Lung (tissue), 12 donors: ENCODE results near the gene BCAS3. TPM values are rescaled to one million over a fixed set of nuclear protein-coding genes. Genes with fewer than 3 reads are reported as not detected.

Experiments
- ATAC-seq: fragments of 200-7000 bp; cut with Tn5 transposase; one replicate; pipeline ENCODE4 v1.9.1; 2020; ENCODE audit warnings: moderate number of reproducible peaks; ENCODE audit not compliant: insufficient read depth, low FRiP score
- DNase-seq, 3 donors: peaks; one replicate each; pipeline ENCODE4 v3.0.0-alpha.2; 2013 to 2017
- H3K27ac ChIP-seq, 2 donors: one replicate each; pipeline ENCODE4 v1.5.1; 2013; ENCODE audit warnings: mild to moderate bottlenecking in 2 of 2, moderate library complexity in 2 of 2, control low read depth in 1 of 2, inconsistent platforms in 1 of 2, low read depth in 1 of 2, low read length in 1 of 2
- H3K27me3 ChIP-seq, 3 donors: one replicate each; pipeline ENCODE4 v1.5.1; 2013; ENCODE audit warnings: low read length in 2 of 3; ENCODE audit not compliant: control insufficient read depth in 3 of 3, insufficient read depth in 3 of 3
- H3K36me3 ChIP-seq, 4 donors: one replicate each; pipeline ENCODE4 v1.5.1; 2013; ENCODE audit warnings: low read length in 4 of 4, mild to moderate bottlenecking in 1 of 4, moderate library complexity in 1 of 4; ENCODE audit not compliant: control insufficient read depth in 4 of 4, insufficient read depth in 4 of 4
- H3K4me1 ChIP-seq, 5 donors: one replicate each; pipeline ENCODE4 v1.5.1; 2013; ENCODE audit warnings: low read length in 5 of 5, mild to moderate bottlenecking in 2 of 5, moderate library complexity in 1 of 5; ENCODE audit not compliant: control insufficient read depth in 5 of 5, insufficient read depth in 5 of 5
- H3K4me3 ChIP-seq: one replicate; pipeline ENCODE4 v1.5.1; 2013; ENCODE audit warnings: mild to moderate bottlenecking, control low read depth, moderate library complexity
- H3K9ac ChIP-seq, 2 donors: one replicate each; pipeline ENCODE4 v1.5.1; 2013; ENCODE audit warnings: low read length in 2 of 2, control low read depth in 1 of 2; ENCODE audit not compliant: insufficient read depth in 1 of 2
- H3K9me3 ChIP-seq, 4 donors: one replicate each; pipeline ENCODE4 v1.5.1; 2013; ENCODE audit warnings: low read length in 3 of 4, mild to moderate bottlenecking in 1 of 4, moderate library complexity in 1 of 4; ENCODE audit not compliant: control insufficient read depth in 4 of 4, insufficient read depth in 3 of 4
- WGBS, 2 donors: extraction: QIAGEN DNeasy Blood & Tissue Kit; methylation state at CpG; one replicate each; pipeline ENCODE4 v1.1.7; 2013; 5-methylcytosine and 5-hydroxymethylcytosine counted together
- polyA plus RNA-seq, 2 donors: library from polyadenylated mRNA; stranded (reverse); fragments of 200-250 nt; gene quantifications; one replicate each; pipeline ENCODE4 v1.2.1, GENCODE V29; 2013
- total RNA-seq, 2 donors: library from RNA; depleted of rRNA in 1 of 2; stranded (reverse); fragments of >200 nt in 1 of 2; gene quantifications; one replicate each; pipeline ENCODE4 v1.2.1, GENCODE V29; 2014 to 2021
- TF ChIP-seq, protein P1 (sequence below): IDR thresholded peaks from 2 replicates; pipeline ENCODE4 v1.5.1; 2012; ENCODE audit warnings: mild to moderate bottlenecking; ENCODE audit errors: control extremely low read depth, extremely low read depth
- donor health status: control.
- donor health status: control.
- donor health status: Bipolar disorder and iron deficiency.
- donor health status: healthy.
- donor health status: DM: yes; HTN: yes; CAD: no.

Gene BCAS3
- total and polyA plus RNA-seq, 4 donors, result 4.0 to 101 (median 20.3) TPM

DNA sequence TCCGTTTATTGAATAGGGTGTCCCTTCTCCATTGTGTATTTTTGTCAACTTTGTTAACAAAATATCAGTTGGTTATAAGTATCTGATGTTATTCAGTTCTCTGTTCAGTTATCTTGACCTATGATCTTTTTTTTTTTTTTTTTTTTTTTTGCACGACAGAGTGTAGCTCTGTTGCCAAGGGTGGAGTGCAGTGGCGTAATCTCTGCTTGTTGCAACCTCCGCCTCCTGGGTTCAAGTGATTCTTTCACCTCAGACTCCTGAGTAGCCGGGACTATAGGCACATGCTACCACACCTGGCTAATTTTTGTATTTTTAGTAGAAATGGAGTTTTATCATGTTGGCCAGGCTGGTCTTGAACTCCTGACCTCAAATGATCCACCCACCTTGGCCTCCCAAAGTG is 215.8 kb downstream of the BCAS3 start:
- Histone ChIP-seq H3K36me3 (no peaks in the 10 kb centered on the region), H3K4me1 (peaks cover 0 to 7% (median under 1%) of the 10 kb centered on the region in 5 donors), H3K9ac (no peak overlapping the region), H3K27ac (no peak overlapping the region), H3K4me3 (no peak overlapping the region), H3K27me3 (no peaks in the 10 kb centered on the region), H3K9me3 (peaks cover 0 to 3% (median under 1%) of the 10 kb centered on the region in 4 donors)
- DNase-seq (no peak), ATAC-seq (no peak)
- 91 to 92% methylated on average over 5 of the region's 5 CpGs for WGBS, 2 donors
- TF ChIP-seq, protein P1, sequence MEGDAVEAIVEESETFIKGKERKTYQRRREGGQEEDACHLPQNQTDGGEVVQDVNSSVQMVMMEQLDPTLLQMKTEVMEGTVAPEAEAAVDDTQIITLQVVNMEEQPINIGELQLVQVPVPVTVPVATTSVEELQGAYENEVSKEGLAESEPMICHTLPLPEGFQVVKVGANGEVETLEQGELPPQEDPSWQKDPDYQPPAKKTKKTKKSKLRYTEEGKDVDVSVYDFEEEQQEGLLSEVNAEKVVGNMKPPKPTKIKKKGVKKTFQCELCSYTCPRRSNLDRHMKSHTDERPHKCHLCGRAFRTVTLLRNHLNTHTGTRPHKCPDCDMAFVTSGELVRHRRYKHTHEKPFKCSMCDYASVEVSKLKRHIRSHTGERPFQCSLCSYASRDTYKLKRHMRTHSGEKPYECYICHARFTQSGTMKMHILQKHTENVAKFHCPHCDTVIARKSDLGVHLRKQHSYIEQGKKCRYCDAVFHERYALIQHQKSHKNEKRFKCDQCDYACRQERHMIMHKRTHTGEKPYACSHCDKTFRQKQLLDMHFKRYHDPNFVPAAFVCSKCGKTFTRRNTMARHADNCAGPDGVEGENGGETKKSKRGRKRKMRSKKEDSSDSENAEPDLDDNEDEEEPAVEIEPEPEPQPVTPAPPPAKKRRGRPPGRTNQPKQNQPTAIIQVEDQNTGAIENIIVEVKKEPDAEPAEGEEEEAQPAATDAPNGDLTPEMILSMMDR, result no peak

DNA sequence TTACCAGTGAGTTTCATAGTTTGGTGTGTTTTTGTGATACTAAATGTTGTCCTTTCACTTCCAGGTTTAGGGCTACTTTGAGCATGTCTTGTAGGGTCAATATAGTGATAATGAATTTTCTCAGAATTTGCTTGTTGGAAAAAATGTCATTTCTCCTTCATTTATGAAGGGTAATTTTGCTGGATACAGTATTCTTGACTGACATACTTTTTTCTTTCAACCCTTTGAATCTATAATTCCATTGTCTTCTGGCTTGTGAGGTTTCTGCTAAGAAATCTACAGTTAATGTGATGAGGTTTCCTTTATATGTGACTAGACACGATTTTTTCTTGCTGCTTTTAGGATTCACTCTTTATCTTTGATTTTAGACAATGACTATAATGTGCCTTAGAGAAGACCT is 219.3 kb downstream of the BCAS3 start:
- no peak overlapping the region for H3K27ac ChIP-seq
- H3K4me1 ChIP-seq, result peaks cover 0 to 4% (median 0%) of the 10 kb centered on the region in 5 donors
- no peak for DNase-seq
- H3K9me3 ChIP-seq, result peaks cover 0 to 3% (median 1%) of the 10 kb centered on the region in 4 donors
- H3K4me3 ChIP-seq, result no peak overlapping the region
- H3K27me3 ChIP-seq, result no peaks in the 10 kb centered on the region
- H3K9ac ChIP-seq, result no peak overlapping the region
- WGBS, 2 donors, result 84 to 97% methylated on average over 1 of the region's 1 CpG
- ATAC-seq, result no peak
- H3K36me3 ChIP-seq, result no peaks in the 10 kb centered on the region
- TF ChIP-seq, protein P1, result no peak

DNA sequence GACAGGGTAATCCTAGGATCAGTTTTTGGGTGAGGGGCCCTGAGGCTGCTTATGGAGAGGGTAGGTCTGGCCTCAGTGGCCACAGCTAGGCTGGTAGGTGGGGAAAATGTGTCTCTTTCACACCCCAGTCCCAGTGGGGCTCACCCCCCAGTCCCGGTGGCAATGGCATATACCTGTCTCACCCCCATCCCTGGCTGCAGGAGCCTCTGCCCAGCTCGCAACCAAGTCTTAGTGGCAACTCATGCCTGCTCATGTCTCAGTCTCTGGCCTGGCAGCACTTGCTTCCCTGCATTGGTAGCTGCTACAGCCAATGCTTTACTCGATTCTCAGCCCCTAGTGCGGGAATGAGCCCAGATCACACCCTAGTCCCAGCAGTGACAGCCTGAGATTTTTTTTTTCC is 221.5 kb downstream of the BCAS3 start:
- DNase-seq (no peak), ATAC-seq (no peak)
- Histone ChIP-seq H3K4me1 (peaks cover 0 to 6% (median 0%) of the 10 kb centered on the region in 5 donors), H3K27me3 (no peaks in the 10 kb centered on the region), H3K27ac (no peak overlapping the region), H3K9ac (no peak overlapping the region), H3K9me3 (peaks cover 0 to 3% (median 1%) of the 10 kb centered on the region in 4 donors), H3K36me3 (no peaks in the 10 kb centered on the region), H3K4me3 (no peak overlapping the region)
- TF ChIP-seq, protein P1, result no peak
- WGBS, 2 donors, result 97% methylated on average over 4 of the region's 4 CpGs

DNA sequence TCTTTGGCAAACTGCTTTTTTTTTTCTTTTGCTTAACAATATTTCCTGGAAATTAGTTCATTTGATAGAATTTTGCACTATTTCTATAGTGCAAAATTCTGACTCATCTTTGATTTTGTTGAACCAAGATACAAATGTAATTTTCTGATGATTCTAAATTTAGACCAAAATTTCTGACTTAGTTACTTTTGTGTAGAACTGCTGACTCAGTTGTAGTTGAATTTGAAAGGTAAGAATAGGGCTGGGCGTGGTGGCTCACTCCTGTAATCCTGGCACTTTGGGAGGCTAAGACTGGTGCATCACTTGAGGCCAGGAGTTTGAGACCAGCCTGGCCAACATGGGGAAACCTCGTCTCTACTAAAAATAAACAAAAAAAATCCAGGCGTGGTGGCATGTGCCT is 223.0 kb downstream of the BCAS3 start:
- DNase-seq (no peak), ATAC-seq (no peak)
- Histone ChIP-seq H3K9me3 (peaks cover 0 to 3% (median 1%) of the 10 kb centered on the region in 4 donors), H3K27ac (no peak overlapping the region), H3K4me1 (peaks cover 0 to 6% (median 0%) of the 10 kb centered on the region in 5 donors), H3K9ac (no peak overlapping the region), H3K4me3 (no peak overlapping the region), H3K36me3 (peaks cover 0 to 1% (median 0%) of the 10 kb centered on the region in 4 donors), H3K27me3 (no peaks in the 10 kb centered on the region)
- TF ChIP-seq, protein P1, result no peak
- WGBS, 2 donors, result 88 to 96% methylated on average over 3 of the region's 3 CpGs
